DOHH2 (cell line): Measurements from ENCODE around the gene TCF25.

Source experiments
- H3F3A ChIP-seq: fragments of 200-600 bp; sonication (generic), shearing (Covaris generic); 2 replicates; pipeline ENCODE4 v1.6.0; 2016; ENCODE audit warnings: antibody characterized with exemption, mild to moderate bottlenecking; ENCODE audit not compliant: control insufficient read depth, insufficient read depth
- H3K27ac ChIP-seq: fragments of 200-600 bp; sonication (generic); 2 replicates; pipeline ENCODE4 v1.5.1; 2014; ENCODE audit warnings: low read depth, mild to moderate bottlenecking, low read length, moderate library complexity
- H3K27me3 ChIP-seq: fragments of 200-600 bp; sonication (generic); 2 replicates; pipeline ENCODE4 v1.6.1; 2014; ENCODE audit warnings: mild to moderate bottlenecking, low read length, mixed read lengths; ENCODE audit not compliant: control insufficient read depth
- H3K36me3 ChIP-seq: fragments of 200-600 bp; sonication (generic); 2 replicates; pipeline ENCODE4 v1.6.1; 2014; ENCODE audit warnings: mild to moderate bottlenecking, low read length, moderate library complexity, mixed read lengths; ENCODE audit not compliant: control insufficient read depth
- H3K4me1 ChIP-seq: fragments of 200-600 bp; sonication (generic); 2 replicates; pipeline ENCODE4 v1.6.1; 2014; ENCODE audit warnings: mild to moderate bottlenecking, low read length, mixed read lengths; ENCODE audit not compliant: control insufficient read depth
- H3K4me2 ChIP-seq: fragments of 200-600 bp; sonication (generic); 2 replicates; pipeline ENCODE4 v1.6.0; 2014; ENCODE audit warnings: mild to moderate bottlenecking, low read length, moderate library complexity
- H3K4me3 ChIP-seq: fragments of 200-600 bp; sonication (generic); 2 replicates; pipeline ENCODE4 v1.5.1; 2014; ENCODE audit warnings: mild to moderate bottlenecking, low read length, mixed read lengths
- H3K79me2 ChIP-seq: fragments of 200-600 bp; sonication (generic); 2 replicates; pipeline ENCODE4 v1.6.1; 2014; ENCODE audit warnings: mild to moderate bottlenecking, low read length, mixed read lengths; ENCODE audit not compliant: control insufficient read depth
- H3K9me2 ChIP-seq: fragments of 200-600 bp; sonication (generic); replicated peaks from 2 replicates; pipeline ENCODE4 v1.6.1; 2014; ENCODE audit warnings: mild to moderate bottlenecking, low read length, mixed read lengths; ENCODE audit not compliant: control insufficient read depth
- H3K9me3 ChIP-seq: fragments of 200-600 bp; sonication (generic); 2 replicates; pipeline ENCODE4 v1.6.1; 2014; ENCODE audit warnings: antibody characterized with exemption, low read length, mixed read lengths; ENCODE audit not compliant: control insufficient read depth, insufficient read depth
- H4K20me1 ChIP-seq: fragments of 200-600 bp; sonication (generic); 2 replicates; pipeline ENCODE4 v1.6.0; 2014; ENCODE audit warnings: low read depth, mild to moderate bottlenecking, antibody characterized with exemption, low read length, moderate library complexity; ENCODE audit not compliant: control insufficient read depth, insufficient read depth
- EZH2phosphoT487 ChIP-seq: fragments of 200-600 bp; sonication (generic); IDR thresholded peaks from 2 replicates; pipeline ENCODE4 v1.6.1; 2017; ENCODE audit warnings: borderline replicate concordance, mild to moderate bottlenecking, antibody characterized with exemption, low read length, moderate library complexity, mixed read lengths
- TF ChIP-seq, protein P1 (sequence below): fragments of 200-600 bp; sonication (generic); IDR thresholded peaks from one replicate; pipeline ENCODE4 v1.5.1; 2014; ENCODE audit warnings: antibody characterized with exemption, mild to moderate bottlenecking, low read depth, low read length; ENCODE audit not compliant: poor library complexity, severe bottlenecking

TCF25 gene

DNA sequence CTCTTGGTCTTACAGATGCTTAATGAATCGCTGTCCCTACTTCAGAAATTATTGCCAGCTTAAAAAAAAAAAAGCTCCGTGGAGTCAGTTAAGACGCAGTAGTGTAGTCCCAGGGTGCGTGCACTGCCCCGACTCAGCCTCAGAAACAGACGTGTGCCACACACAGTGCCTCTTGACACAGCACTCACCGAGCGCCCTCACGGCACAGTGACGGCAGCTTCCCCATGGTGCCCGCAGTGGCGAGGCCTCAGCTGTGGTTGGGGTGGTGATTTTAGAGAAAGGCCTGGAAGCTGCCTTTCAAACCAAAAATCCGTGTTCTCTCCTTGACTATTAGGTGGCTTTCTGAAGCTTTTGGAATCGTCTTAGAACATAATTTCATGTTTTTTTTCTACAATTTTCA is 13.9 kb downstream of the TCF25 start:
- Histone ChIP-seq H3K79me2 (peaks cover 19% of the 10 kb centered on the region), H3K27ac (no peak overlapping the region), H3K9me2 (no peaks in the 10 kb centered on the region), H3K4me3 (no peak overlapping the region), H3K9me3 (no peaks in the 10 kb centered on the region), H3F3A (no peaks in the 10 kb centered on the region), H4K20me1 (no peaks in the 10 kb centered on the region), H3K36me3 (peaks cover 65% of the 10 kb centered on the region), H3K4me1 (no peaks in the 10 kb centered on the region), H3K27me3 (no peaks in the 10 kb centered on the region), H3K4me2 (no peak overlapping the region)
- TF ChIP-seq, protein P1, sequence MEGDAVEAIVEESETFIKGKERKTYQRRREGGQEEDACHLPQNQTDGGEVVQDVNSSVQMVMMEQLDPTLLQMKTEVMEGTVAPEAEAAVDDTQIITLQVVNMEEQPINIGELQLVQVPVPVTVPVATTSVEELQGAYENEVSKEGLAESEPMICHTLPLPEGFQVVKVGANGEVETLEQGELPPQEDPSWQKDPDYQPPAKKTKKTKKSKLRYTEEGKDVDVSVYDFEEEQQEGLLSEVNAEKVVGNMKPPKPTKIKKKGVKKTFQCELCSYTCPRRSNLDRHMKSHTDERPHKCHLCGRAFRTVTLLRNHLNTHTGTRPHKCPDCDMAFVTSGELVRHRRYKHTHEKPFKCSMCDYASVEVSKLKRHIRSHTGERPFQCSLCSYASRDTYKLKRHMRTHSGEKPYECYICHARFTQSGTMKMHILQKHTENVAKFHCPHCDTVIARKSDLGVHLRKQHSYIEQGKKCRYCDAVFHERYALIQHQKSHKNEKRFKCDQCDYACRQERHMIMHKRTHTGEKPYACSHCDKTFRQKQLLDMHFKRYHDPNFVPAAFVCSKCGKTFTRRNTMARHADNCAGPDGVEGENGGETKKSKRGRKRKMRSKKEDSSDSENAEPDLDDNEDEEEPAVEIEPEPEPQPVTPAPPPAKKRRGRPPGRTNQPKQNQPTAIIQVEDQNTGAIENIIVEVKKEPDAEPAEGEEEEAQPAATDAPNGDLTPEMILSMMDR = no peak
- no peak for TF ChIP-seq EZH2phosphoT487

DNA sequence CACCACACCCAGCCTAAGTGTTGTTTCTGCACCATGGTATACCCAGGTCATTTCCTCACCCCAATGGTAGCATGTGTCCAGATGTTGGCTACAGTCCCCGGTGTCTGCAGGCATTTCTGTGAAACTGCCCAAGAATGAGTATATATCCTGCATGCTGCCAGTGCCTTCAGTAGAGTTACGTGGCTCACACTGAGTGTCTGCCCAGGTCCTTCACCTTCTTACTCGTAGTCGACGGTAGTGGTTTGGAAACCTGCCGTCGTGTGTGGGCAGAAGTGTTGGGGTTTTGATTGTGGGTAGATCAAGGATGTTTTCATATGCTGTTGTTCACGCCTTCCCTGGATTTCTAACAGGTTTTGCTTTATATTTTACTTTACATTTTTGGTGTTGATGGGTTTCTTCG is 16.8 kb downstream of the TCF25 start:
- Histone ChIP-seq H3K27ac (no peak overlapping the region), H3K36me3 (peaks cover 72% of the 10 kb centered on the region), H3F3A (no peaks in the 10 kb centered on the region), H3K79me2 (peaks cover 3% of the 10 kb centered on the region; the same call in 1 of the 2 replicates), H3K9me3 (no peaks in the 10 kb centered on the region), H3K4me2 (no peak overlapping the region), H4K20me1 (no peaks in the 10 kb centered on the region), H3K4me1 (no peaks in the 10 kb centered on the region), H3K27me3 (no peaks in the 10 kb centered on the region), H3K9me2 (no peaks in the 10 kb centered on the region), H3K4me3 (no peak overlapping the region)
- TF ChIP-seq, protein P1 = no peak
- no peak for TF ChIP-seq EZH2phosphoT487

DNA sequence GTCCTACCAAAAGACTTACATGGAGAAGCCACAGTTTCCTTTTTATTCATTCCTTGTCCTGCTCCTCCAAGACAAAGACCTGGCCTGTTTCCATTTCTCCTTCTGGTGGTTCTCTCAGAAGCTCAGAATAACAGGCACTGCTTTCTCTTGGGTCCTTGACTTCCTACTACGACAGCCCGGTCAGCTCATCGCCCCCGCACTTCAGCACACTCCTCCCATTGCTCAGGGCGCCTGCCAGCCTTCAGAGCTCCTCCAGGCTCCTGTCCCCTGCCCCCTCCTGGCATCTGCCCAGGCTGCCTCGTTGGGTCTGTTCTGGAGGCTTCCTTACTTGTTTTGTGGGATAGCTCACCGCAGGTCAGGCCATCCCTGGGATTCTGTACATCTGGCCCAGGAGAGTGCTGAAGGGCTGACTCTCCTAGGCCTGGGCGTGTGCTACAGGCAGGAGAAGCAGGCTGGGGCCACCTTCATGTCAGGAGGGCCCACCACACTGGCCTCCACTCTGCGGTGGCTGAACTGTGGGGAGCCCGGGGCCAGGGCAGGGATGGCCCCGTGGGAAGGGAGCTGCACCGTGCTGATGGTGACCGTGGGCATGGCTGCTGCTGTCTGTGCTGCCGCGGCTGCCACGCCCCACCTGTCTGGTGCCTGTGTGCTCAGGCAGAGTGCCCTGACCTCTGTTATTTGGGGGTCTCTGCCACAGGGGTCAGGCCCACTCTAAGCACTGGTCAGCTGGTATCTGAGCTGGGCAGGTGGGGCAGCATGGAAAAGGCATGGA is 17.7 kb downstream of the TCF25 start:
- H3K27me3 ChIP-seq = no peaks in the 10 kb centered on the region
- no peaks in the 10 kb centered on the region for H3K9me2 ChIP-seq
- H3F3A ChIP-seq = no peaks in the 10 kb centered on the region
- H3K27ac ChIP-seq = no peak overlapping the region
- H3K4me2 ChIP-seq = no peak overlapping the region
- H3K36me3 ChIP-seq = peaks cover 73% of the 10 kb centered on the region
- H4K20me1 ChIP-seq = no peaks in the 10 kb centered on the region
- TF ChIP-seq, protein P1 = no peak
- no peak for TF ChIP-seq EZH2phosphoT487
- peaks cover 3% of the 10 kb centered on the region; the same call in 1 of the 2 replicates for H3K79me2 ChIP-seq
- H3K9me3 ChIP-seq = no peaks in the 10 kb centered on the region
- H3K4me3 ChIP-seq = no peak overlapping the region
- no peaks in the 10 kb centered on the region for H3K4me1 ChIP-seq
